SK-N-SH (cell line): ENCODE results near the gene CD3D. TPM values are rescaled to one million over a fixed set of nuclear protein-coding genes. Genes with fewer than 3 reads are reported as not detected.

Experiments
- CTCF ChIA-PET: fragments of 300-600, 350-600 bp; formaldehyde crosslinking; extraction: SDS; loops from one replicate; lab custom pipeline; 2021; lab: Yijun Ruan, JAX
- POLR2A ChIA-PET: fragments of 350-600 bp; sonication (Branson Sonifier 250); formaldehyde crosslinking; extraction: SDS; loops from one replicate; lab custom pipeline; 2020; ENCODE audit warnings: antibody characterized with exemption, inconsistent platforms; lab: Yijun Ruan, JAX
- DNase-seq: peaks from one replicate; pipeline ENCODE4 v3.0.0; 2012
- H2AFZ ChIP-seq: fragments of 200-600 bp; sonication (generic); 2 replicates; pipeline ENCODE4 v1.8.1; 2016; ENCODE audit warnings: antibody characterized with exemption, mild to moderate bottlenecking, low read depth
- H3F3A ChIP-seq: fragments of 200-600 bp; sonication (generic); replicated peaks from 2 replicates; pipeline ENCODE3; 2016; ENCODE audit warnings: antibody characterized with exemption, mild to moderate bottlenecking; ENCODE audit not compliant: insufficient read depth
- H3K27ac ChIP-seq, 2 experiments: fragments of 200-500 bp in 1 of 2; fragments of 200-600 bp in 1 of 2; sonication (Bioruptor generic) in 1 of 2; sonication (generic), shearing (Covaris generic) in 1 of 2; 2 replicates each; pipeline versions ENCODE4 v1.5.1 to v1.6.1; 2014 to 2016; ENCODE audit warnings: low read depth in 2 of 2, inconsistent platforms in 1 of 2, low read length in 1 of 2, mild to moderate bottlenecking in 1 of 2, mixed read lengths in 1 of 2
- H3K27me3 ChIP-seq: fragments of 200-600 bp; sonication (generic), shearing (Covaris generic); 2 replicates; pipeline ENCODE4 v1.6.1; 2016; ENCODE audit warnings: mixed run types; ENCODE audit not compliant: insufficient read depth
- H3K36me3 ChIP-seq, 2 experiments: fragments of 200-500 bp in 1 of 2; fragments of 200-600 bp in 1 of 2; sonication (Bioruptor generic) in 1 of 2; sonication (generic) in 1 of 2; replicated peaks in 1 of 2; 2 replicates each; pipeline versions ENCODE3 to v1.5.1; 2014 to 2016; ENCODE audit warnings: low read length in 1 of 2, mild to moderate bottlenecking in 1 of 2; ENCODE audit not compliant: insufficient read depth in 2 of 2, control insufficient read depth in 1 of 2
- H3K4me1 ChIP-seq, 2 experiments: fragments of 200-500 bp in 1 of 2; fragments of 200-600 bp in 1 of 2; sonication (Bioruptor generic) in 1 of 2; sonication (generic), shearing (Covaris generic) in 1 of 2; 2 replicates each; pipeline versions ENCODE4 v1.5.1 to v1.6.1; 2014 to 2016; ENCODE audit warnings: low read depth in 1 of 2, low read length in 1 of 2, mixed run types in 1 of 2; ENCODE audit not compliant: insufficient read depth in 2 of 2, control insufficient read depth in 1 of 2
- H3K4me2 ChIP-seq: fragments of 200-600 bp; sonication (generic), shearing (Covaris generic); 2 replicates; pipeline ENCODE4 v1.6.1; 2017; ENCODE audit warnings: mixed run types
- H3K4me3 ChIP-seq, 2 experiments: fragments of 200-500 bp in 1 of 2; fragments of 200-600 bp in 1 of 2; sonication (Bioruptor generic) in 1 of 2; sonication (generic), shearing (Covaris generic) in 1 of 2; 2 replicates each; pipeline versions ENCODE4 v1.5.1 to v1.8.1; 2014 to 2016; ENCODE audit warnings: low read depth in 2 of 2, inconsistent platforms in 1 of 2, low read length in 1 of 2, mild to moderate bottlenecking in 1 of 2, mixed read lengths in 1 of 2, moderate library complexity in 1 of 2
- H3K79me2 ChIP-seq: fragments of 200-600 bp; sonication (generic); 2 replicates; pipeline ENCODE4 v1.8.1; 2017; ENCODE audit warnings: mild to moderate bottlenecking; ENCODE audit not compliant: insufficient read depth
- H3K9ac ChIP-seq: fragments of 200-600 bp; sonication (generic); 2 replicates; pipeline ENCODE4 v1.6.1; 2017; ENCODE audit warnings: mixed run types
- H3K9me2 ChIP-seq: fragments of 200-600 bp; sonication (generic); 2 replicates; pipeline ENCODE4 v1.6.1; 2017; ENCODE audit warnings: mixed run types
- H3K9me3 ChIP-seq: fragments of 200-600 bp; sonication (generic); 2 replicates; pipeline ENCODE4 v1.6.1; 2017; ENCODE audit warnings: mixed run types, mild to moderate bottlenecking, moderate library complexity
- H4K20me1 ChIP-seq: fragments of 200-600 bp; sonication (generic); 2 replicates; pipeline ENCODE4 v1.6.1; 2017; ENCODE audit warnings: mild to moderate bottlenecking, mixed run types; ENCODE audit not compliant: insufficient read depth
- EP300 ChIP-seq, 2 experiments: IDR thresholded peaks; 2 replicates each; pipeline versions ENCODE4 v1.4.0 to v1.6.1; 2012; ENCODE audit warnings: borderline replicate concordance in 1 of 2, low read depth in 1 of 2, low read length in 1 of 2
- FOXJ3 ChIP-seq: sonication (generic); formaldehyde crosslinking; IDR thresholded peaks from 2 replicates; pipeline ENCODE4 v1.5.1; 2020; ENCODE audit warnings: mild to moderate bottlenecking, missing genetic modification reagents
- IRF3 ChIP-seq: fragments of 150-350 bp; IDR thresholded peaks from 2 replicates; pipeline ENCODE4 v1.6.1; 2016; ENCODE audit warnings: mild to moderate bottlenecking, low read depth, low read length
- MAX ChIP-seq: IDR thresholded peaks from 2 replicates; pipeline ENCODE4 v1.4.0; 2012; ENCODE audit warnings: low read depth
- MXI1 ChIP-seq: IDR thresholded peaks from 2 replicates; pipeline ENCODE4 v1.6.1; 2012; ENCODE audit warnings: mild to moderate bottlenecking, low read depth, low read length, improper control_type of control experiment
- SIN3A ChIP-seq: IDR thresholded peaks from 2 replicates; pipeline ENCODE4 v1.6.1; 2012; ENCODE audit warnings: low read depth, mild to moderate bottlenecking, low read length, moderate library complexity, borderline replicate concordance
- SMC3 ChIP-seq: IDR thresholded peaks from 2 replicates; pipeline ENCODE4 v1.6.1; 2012; ENCODE audit warnings: low read depth, low read length, improper control_type of control experiment
- USF2 ChIP-seq: fragments of 150-350 bp; IDR thresholded peaks from 2 replicates; pipeline ENCODE4 v1.6.1; 2017; ENCODE audit warnings: antibody characterized with exemption, low read length, low read depth, borderline replicate concordance
- YY1 ChIP-seq: IDR thresholded peaks from 2 replicates; pipeline ENCODE4 v1.4.0; 2012; ENCODE audit warnings: low read depth, mild to moderate bottlenecking
- WGBS: methylation state at CpG from one replicate; pipeline ENCODE4 v1.1.6; 2017; ENCODE audit warnings: low lambda C conversion rate; 5-methylcytosine and 5-hydroxymethylcytosine counted together
- polyA plus RNA-seq, 3 experiments: library from polyadenylated mRNA; depleted of rRNA; stranded (reverse); fragments of >200 nt; gene quantifications; 2 replicates each; pipeline ENCODE4 v1.2.3, GENCODE V29; 2012

CD3D gene
- polyA plus RNA-seq, 1 of the 3 experiments (the other 2 are of a cell fraction), result 0.44 TPM

- Histone ChIP-seq H3K4me3 (no peak overlapping the region), H4K20me1 (no peaks in the 10 kb centered on the region), H3K4me1 (no peaks in the 10 kb centered on the region; a peak in 1 of 4 replicates), H2AFZ (no peak overlapping the region), H3K27me3 (peaks cover 52% of the 10 kb centered on the region; the same call in 1 of the 2 replicates), H3K9me3 (no peaks in the 10 kb centered on the region), H3K36me3 (no peaks in the 10 kb centered on the region), H3F3A (peaks cover 3% of the 10 kb centered on the region), H3K9me2 (no peaks in the 10 kb centered on the region), H3K4me2 (no peak overlapping the region), H3K9ac (no peak overlapping the region), H3K79me2 (no peaks in the 10 kb centered on the region), H3K27ac (no peak overlapping the region)
- CTCF ChIA-PET, result interaction anchor here (5.6 kb wide), 1 partner anchor 151 kb away, joined by 34 read pairs; no protein-coding TSS in a partner anchor
- TF ChIP-seq FOXJ3 (CRISPR knock-in tag), result no peak
- no peak for TF ChIP-seq EP300 (IDR thresholded peaks at IDR 0.05; ENCODE audit: borderline replicate concordance in 1 of 2, low read depth in 1 of 2, low read length in 1 of 2)
- TF ChIP-seq MAX, result no peak
- no peak for TF ChIP-seq USF2
- no peak for DNase-seq
- POLR2A ChIA-PET, result no interaction called here
- 12% methylated on average over 6 of the region's 6 CpGs for WGBS
Measured at GRCh38 chr11:118349475-118349874, 7.0 kb upstream of the CD3D start.

- Histone ChIP-seq H3F3A (no peaks in the 10 kb centered on the region), H3K27ac (no peak within 1 kb of the TSS), H3K27me3 (peaks cover 20% of the 10 kb centered on the region; the same call in 1 of the 2 replicates), H3K36me3 (no peaks in the 10 kb centered on the region), H3K9ac (no peak within 1 kb of the TSS), H3K9me2 (no peaks in the 10 kb centered on the region), H3K4me1 (no peaks in the 10 kb centered on the region), H3K79me2 (no peaks in the 10 kb centered on the region), H4K20me1 (no peaks in the 10 kb centered on the region), H3K4me2 (no peak within 1 kb of the TSS), H3K4me3 (no peak within 1 kb of the TSS), H2AFZ (no peak within 1 kb of the TSS), H3K9me3 (no peaks in the 10 kb centered on the region)
- DNase-seq, result no peak
- TF ChIP-seq SIN3A (no peak), IRF3 (no peak), YY1 (no peak), MXI1 (no peak), EP300 (IDR thresholded peaks at IDR 0.05; ENCODE audit: borderline replicate concordance in 1 of 2, low read depth in 1 of 2, low read length in 1 of 2) (no peak), SMC3 (no peak)
- ChIA-PET POLR2A (no interaction called here), CTCF (no interaction called here)
- 20% methylated on average over 6 of the region's 6 CpGs for WGBS
Measured at GRCh38 chr11:118343981-118344515, 1.5 kb upstream of the CD3D start, which contains the start of gene CD3G. Gene CD3G, plus strand, starts transcription at chr11:118344344. Its CDS starts 80 bp downstream, at chr11:118344424.
